GM12891 (cell line): ENCODE results near the gene WASL.

ENCODE experiments used
- POLR2A ChIP-seq: IDR thresholded peaks from 2 replicates; pipeline ENCODE4 v1.6.1; 2011; ENCODE audit warnings: low read depth, low read length, control low read depth
- POLR2AphosphoS5 ChIP-seq: IDR thresholded peaks from 2 replicates; pipeline ENCODE4 v1.6.1; 2011; ENCODE audit warnings: low read depth, low read length, control low read depth

DNA sequence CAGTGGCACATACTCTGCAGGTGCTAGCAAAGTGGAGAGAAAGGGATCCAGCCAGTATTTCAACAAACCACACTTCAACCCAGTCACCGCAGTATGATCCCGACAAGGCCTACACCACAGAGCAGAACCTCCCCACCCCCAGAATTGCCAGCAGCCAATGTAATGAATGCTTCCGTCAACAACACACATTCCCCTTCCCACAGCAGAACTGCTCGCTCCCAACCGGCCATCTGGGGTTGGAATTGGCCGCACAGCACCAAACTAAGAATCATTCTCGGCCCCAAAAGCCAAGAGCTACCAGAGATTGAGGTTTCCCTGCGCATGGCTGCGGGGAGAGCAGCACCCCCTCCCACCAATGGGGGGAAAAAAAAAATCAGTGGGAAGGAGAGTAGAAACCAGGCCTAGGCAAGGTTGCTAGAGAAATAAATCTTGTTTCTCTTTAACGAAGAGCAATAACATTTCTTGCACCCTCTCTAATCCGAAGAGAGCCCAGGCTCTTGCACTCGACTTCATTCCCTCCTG is 1.1 kb downstream of the WASL start:
- TF ChIP-seq POLR2A (no peak; the same call in 1 of the 2 replicates), POLR2AphosphoS5 (no peak)
